Duodenal mucosa (tissue), 2 donors: Measurements from ENCODE around the gene CAPN10.

Experiments
- H3K27ac ChIP-seq: one replicate; pipeline ENCODE4 v1.7.0; 2013; ENCODE audit warnings: low read depth, low read length
- H3K27me3 ChIP-seq, 2 donors: one replicate each; pipeline ENCODE4 v1.7.0; 2013; ENCODE audit warnings: low read length in 2 of 2, control low read depth in 1 of 2; ENCODE audit not compliant: insufficient read depth in 2 of 2, control insufficient read depth in 1 of 2
- H3K36me3 ChIP-seq, 2 donors: one replicate each; pipeline ENCODE4 v1.7.0; 2013; ENCODE audit warnings: low read length in 2 of 2, control low read depth in 1 of 2; ENCODE audit not compliant: insufficient read depth in 2 of 2, control insufficient read depth in 1 of 2
- H3K4me1 ChIP-seq, 2 donors: one replicate each; pipeline ENCODE4 v1.7.0; 2013; ENCODE audit warnings: low read length in 2 of 2, control low read depth in 1 of 2; ENCODE audit not compliant: insufficient read depth in 2 of 2, control insufficient read depth in 1 of 2
- H3K4me3 ChIP-seq, 2 donors: one replicate each; pipeline ENCODE4 v1.7.0; 2013; ENCODE audit warnings: low read length in 2 of 2, low read depth in 1 of 2
- H3K9ac ChIP-seq, 2 donors: one replicate each; pipeline ENCODE4 v1.7.0; 2013; ENCODE audit warnings: low read length in 2 of 2, low read depth in 1 of 2
- H3K9me3 ChIP-seq, 2 donors: one replicate each; pipeline ENCODE4 v1.7.0; 2013; ENCODE audit warnings: low read length in 2 of 2, control low read depth in 1 of 2; ENCODE audit not compliant: control insufficient read depth in 1 of 2

CAPN10 gene

DNA sequence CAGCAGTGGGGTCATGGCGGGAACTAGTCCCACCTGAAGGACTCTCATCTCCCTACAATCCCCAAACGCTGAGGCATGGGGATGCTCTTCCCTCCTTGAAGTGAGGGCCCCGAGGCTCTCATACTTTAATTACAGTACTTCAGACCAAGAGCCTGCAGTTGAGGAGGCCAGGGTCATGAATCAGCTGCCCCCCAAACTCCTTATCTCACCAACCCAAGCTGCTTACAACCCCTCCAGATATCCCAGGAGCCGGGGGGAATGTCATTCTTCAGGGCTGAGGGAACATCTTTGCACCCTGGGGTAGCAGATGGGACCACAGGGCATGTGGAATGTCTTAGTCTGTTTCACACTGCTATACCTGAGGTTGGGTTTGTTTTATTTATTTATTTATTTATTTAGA is 2.8 kb upstream of the CAPN10 start:
- no peaks in the 10 kb centered on the region for H3K9me3 ChIP-seq
- no peak overlapping the region for H3K9ac ChIP-seq
- H3K36me3 ChIP-seq, result peaks cover 3 to 7% of the 10 kb centered on the region in 2 donors
- no peak overlapping the region for H3K4me3 ChIP-seq
- H3K27me3 ChIP-seq, result no peaks in the 10 kb centered on the region
- H3K4me1 ChIP-seq, result peaks cover 47 to 51% of the 10 kb centered on the region in 2 donors
- H3K27ac ChIP-seq, result no peak overlapping the region

DNA sequence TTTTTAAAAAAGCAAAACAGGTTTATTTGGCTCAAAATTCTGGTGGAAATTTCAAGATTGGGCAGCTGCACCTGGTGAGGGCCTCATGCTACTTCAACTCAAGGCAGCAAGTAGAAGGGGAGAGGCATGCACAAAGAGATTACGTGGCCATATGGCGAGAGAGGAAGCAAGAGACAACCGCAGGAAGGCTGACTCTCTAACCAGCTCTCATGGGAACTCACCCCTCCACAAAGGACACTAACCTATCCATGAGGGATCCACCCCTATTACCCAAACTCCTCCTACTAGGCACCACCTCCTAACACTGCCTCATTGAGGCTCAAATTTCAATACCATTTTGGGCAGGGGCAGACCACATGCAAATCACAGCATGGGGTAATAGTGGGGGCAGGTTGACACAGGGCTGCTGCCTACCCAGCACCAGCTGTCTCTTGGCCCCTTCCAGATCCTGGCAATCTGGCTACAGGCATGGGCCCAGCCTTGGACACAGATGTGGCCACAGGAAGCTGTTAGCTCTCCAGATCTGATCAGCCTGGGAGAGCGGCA is 2.0 kb upstream of the CAPN10 start:
- Histone ChIP-seq H3K4me1 (peaks cover 40 to 48% of the 10 kb centered on the region in 2 donors), H3K4me3 (peak overlapping the region; percentile 87 to 97), H3K9ac (peak overlapping the region; percentile 91 to 97), H3K9me3 (no peaks in the 10 kb centered on the region), H3K27ac (no peak overlapping the region), H3K27me3 (no peaks in the 10 kb centered on the region), H3K36me3 (peaks cover 3 to 7% of the 10 kb centered on the region in 2 donors)

DNA sequence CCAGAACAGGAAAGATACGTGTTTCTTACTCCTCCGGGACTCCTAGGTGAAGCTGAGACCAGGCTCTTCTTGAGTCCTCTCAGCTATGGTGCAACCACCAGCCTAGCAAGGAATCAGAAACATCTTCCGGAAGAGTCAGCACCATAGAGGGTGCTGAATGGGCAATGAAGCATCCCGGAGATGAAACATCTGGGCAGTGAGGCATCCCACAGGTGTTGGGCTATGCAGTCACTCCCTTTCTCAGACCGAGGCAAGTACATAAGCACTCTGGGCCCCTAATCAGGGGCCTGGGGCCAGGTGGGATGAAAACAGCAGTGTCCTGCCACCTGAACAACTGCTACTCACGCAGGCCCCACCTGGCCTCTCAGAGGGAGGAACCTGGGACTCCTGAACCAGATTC is 1.4 kb upstream of the CAPN10 start:
- Histone ChIP-seq H3K27me3 (no peaks in the 10 kb centered on the region), H3K9me3 (no peaks in the 10 kb centered on the region), H3K4me1 (peaks cover 35 to 42% of the 10 kb centered on the region in 2 donors), H3K36me3 (peaks cover 9 to 12% of the 10 kb centered on the region in 2 donors), H3K4me3 (peak overlapping the region; percentile 87 to 97), H3K9ac (peak overlapping the region; percentile 91 to 97), H3K27ac (no peak overlapping the region)

DNA sequence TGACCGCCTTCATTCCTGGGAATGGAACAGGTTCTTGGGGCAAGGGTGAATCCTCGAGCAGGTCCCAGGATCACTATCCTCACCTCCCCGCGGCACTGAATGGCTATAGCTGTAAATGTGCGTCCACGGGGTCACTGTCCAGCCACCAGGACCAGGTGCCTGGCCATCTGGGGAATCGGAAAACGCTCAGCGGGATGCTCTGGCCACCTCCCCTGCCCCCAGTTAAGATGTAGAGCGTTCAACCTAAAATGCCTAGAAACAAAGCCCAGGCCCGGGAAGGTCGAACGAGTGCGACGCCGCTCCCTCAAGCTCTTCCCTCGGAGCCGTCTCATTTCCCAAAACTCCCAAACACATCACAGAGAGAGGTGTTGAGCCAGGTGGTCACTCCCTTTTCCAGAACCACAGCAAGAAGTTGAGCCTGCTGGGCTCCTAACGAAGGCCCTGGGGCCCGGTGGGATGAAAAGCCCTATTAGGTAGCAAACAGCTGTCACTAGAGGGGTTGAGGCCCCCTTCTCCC is 795 bp upstream of the CAPN10 start:
- Histone ChIP-seq H3K27ac (peak overlapping the region; percentile 96), H3K9me3 (no peaks in the 10 kb centered on the region), H3K27me3 (no peaks in the 10 kb centered on the region), H3K36me3 (peaks cover 12 to 18% of the 10 kb centered on the region in 2 donors), H3K9ac (peak overlapping the region; percentile 91 to 97), H3K4me1 (peaks cover 30 to 38% of the 10 kb centered on the region in 2 donors), H3K4me3 (peak overlapping the region; percentile 87 to 97)

DNA sequence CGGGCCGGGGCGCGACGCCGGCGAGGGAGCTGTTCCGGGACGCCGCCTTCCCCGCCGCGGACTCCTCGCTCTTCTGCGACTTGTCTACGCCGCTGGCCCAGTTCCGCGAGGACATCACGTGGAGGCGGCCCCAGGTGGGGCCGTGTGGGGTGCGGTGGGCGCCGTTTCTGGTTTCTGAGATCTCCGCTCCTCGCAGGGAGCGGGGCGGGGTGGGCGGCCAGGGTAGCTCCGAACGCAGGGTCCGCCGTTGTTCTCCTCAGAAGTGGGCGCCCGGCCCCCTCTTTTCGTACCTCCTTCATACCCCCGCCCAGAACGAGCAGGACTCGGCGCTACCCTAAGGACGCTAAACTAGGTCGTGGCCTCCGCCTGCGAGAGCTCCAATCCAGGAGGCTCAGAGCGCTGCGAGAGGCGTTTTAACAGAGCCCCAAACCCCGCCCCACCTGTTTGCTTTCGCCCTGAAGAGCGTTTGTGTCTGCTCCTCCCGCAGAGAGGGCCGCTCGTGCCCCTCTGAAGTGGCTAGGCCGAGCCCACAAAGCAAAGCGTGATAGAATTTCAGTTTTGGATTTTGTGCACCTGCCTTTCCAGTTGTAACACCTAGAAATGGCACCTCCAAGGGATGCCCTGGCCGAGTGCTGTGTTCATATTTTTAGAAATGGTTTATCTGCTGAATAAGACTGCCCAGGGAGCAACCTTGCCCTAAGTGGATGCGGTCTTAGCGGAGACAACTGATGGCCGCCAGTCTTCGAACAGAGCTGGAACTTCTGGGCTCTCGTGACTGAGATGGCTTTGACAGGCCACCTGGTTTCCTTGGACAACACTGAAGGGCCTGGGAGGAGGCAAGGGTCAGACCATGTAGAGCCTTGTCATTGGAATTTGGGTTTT is 626 bp downstream of the CAPN10 start:
- H3K9me3 ChIP-seq, result no peaks in the 10 kb centered on the region
- peak overlapping the region; percentile 87 to 97 for H3K4me3 ChIP-seq
- no peak overlapping the region for H3K27ac ChIP-seq
- H3K36me3 ChIP-seq, result peaks cover 11 to 29% of the 10 kb centered on the region in 2 donors
- H3K4me1 ChIP-seq, result peaks cover 30 to 38% of the 10 kb centered on the region in 2 donors
- H3K27me3 ChIP-seq, result no peaks in the 10 kb centered on the region
- H3K9ac ChIP-seq, result peak overlapping the region; percentile 67 to 70

DNA sequence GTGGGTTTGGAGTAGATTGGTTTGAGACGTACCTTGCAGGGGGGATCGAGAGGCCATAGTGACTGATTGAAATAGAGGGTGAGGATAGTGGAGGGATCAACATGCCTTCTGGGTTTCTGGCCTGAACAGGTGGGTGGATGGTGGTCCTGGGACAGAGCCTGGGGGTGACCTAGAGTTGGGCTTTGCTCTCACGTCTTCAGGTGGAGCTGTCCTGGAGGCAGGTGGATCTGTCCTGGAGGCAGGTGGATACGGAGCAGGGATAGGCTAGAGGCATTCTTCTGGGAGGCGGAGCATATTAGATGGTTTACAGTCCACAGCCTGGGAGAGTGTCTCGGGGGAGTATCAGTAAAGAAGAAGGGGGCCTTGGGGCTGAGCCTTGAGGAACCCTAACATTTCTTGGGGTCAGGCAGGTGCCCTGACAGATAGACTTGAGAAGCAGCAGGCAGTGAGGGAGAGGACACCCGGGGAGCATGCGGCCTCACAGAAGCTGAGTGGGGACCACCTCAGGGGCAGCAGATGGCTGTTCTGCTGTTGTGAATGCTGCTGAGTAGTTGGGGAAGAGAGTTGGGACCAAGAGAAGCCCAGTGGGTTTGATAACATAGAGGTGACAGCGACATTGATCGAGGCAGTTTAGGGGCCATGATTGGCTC is 1.6 kb downstream of the CAPN10 start:
- no peaks in the 10 kb centered on the region for H3K9me3 ChIP-seq
- H3K27ac ChIP-seq, result no peak overlapping the region
- peaks cover 11 to 33% of the 10 kb centered on the region in 2 donors for H3K36me3 ChIP-seq
- H3K9ac ChIP-seq, result peak overlapping the region in 1 of 2 donors; percentile 67
- H3K4me3 ChIP-seq, result peak overlapping the region; percentile 87 to 97
- peaks cover 30 to 38% of the 10 kb centered on the region in 2 donors for H3K4me1 ChIP-seq
- H3K27me3 ChIP-seq, result no peaks in the 10 kb centered on the region

DNA sequence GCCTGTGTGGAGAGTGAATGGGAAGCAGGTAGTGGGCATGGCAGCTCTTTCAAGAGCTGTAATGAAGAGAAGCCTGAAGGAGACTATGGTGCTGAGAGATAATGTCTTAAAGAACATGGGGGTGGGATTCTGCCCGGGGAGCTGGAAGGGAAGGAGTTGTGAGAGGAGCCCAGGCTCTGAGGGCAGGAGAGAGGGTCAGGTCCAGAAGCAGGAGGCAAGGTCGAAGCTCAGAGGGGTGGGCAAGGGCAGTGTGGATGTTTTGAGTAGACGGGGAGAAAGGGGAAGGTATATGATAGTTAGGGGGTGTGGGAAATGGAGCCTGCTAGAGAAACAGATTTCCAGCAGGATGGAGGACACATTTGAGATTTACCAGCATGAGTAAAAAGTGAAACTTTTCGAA is 2.1 kb downstream of the CAPN10 start:
- Histone ChIP-seq H3K4me1 (peaks cover 30 to 38% of the 10 kb centered on the region in 2 donors), H3K4me3 (no peak overlapping the region), H3K27me3 (no peaks in the 10 kb centered on the region), H3K36me3 (peaks cover 16 to 35% of the 10 kb centered on the region in 2 donors), H3K27ac (no peak overlapping the region), H3K9ac (no peak overlapping the region), H3K9me3 (no peaks in the 10 kb centered on the region)

DNA sequence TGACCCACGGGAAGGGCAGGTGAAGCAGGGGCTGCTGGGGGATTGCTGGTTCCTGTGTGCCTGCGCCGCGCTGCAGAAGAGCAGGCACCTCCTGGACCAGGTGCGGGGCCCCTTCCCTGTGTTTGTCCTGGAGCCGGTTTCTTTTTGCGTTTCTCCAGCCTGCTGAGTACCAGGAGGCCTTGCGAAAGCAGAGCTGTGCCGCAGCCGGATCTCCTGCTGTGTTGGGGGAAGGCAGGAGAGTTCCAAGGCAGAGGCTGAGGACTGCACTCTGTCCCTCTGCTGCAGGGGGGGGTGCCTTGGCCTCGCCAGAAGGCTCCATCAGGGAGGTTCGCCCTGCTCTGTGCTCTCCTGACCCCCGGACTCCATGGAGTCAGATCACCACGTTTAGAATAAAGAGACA is 2.8 kb downstream of the CAPN10 start:
- Histone ChIP-seq H3K27ac (no peak overlapping the region), H3K9ac (no peak overlapping the region), H3K4me3 (no peak overlapping the region), H3K36me3 (peaks cover 20 to 40% of the 10 kb centered on the region in 2 donors), H3K4me1 (peaks cover 30 to 36% of the 10 kb centered on the region in 2 donors), H3K9me3 (no peaks in the 10 kb centered on the region), H3K27me3 (no peaks in the 10 kb centered on the region)

DNA sequence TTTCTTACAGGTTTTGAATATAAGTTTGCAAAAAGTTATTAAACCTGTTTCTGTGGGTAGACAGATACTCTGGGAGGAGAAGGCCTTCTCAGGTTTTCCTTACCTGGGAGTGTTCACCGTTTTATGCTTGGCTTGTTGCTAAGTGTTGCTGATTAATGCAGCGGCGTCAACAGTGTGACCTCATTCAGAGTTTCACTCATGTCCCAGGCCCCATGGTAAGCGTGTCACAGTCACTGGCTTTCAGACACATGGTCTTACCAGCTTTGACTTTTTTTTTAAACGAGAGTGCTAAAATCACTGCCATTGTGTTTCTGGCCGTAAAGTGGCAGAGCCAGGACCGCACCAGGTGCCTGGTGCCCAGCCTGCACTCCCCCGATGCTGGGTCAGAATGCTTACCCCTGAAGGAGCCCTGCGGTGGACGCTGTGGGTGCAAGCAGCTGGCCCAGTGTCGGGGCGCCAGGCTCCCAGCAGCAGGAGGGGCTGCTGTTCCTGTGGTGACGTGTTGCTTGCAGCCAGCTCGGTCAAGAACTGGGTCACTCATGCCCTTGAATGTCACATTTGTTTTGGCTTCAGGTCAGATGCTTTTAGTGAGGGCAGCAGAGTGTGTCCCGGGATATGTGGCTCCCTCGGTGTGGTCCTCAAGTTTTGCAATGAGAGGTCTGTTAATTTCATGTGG is 3.5 kb downstream of the CAPN10 start:
- H3K27ac ChIP-seq, result no peak overlapping the region
- no peaks in the 10 kb centered on the region for H3K9me3 ChIP-seq
- H3K9ac ChIP-seq, result no peak overlapping the region
- no peak overlapping the region for H3K4me3 ChIP-seq
- H3K27me3 ChIP-seq, result no peaks in the 10 kb centered on the region
- H3K4me1 ChIP-seq, result peaks cover 24 to 30% of the 10 kb centered on the region in 2 donors
- H3K36me3 ChIP-seq, result peaks cover 20 to 41% of the 10 kb centered on the region in 2 donors
